Ishikawa (cell line): ENCODE results near the gene IL4R.

Experiments used
- CEBPB ChIP-seq: IDR thresholded peaks from 2 replicates; pipeline ENCODE4 v1.6.1; 2012
- CREB1 ChIP-seq: IDR thresholded peaks from 2 replicates; pipeline ENCODE4 v1.6.1; 2012; ENCODE audit warnings: low read depth
- EGR1 ChIP-seq: IDR thresholded peaks from 2 replicates; pipeline ENCODE4 v1.6.1; 2012
- EP300 ChIP-seq: IDR thresholded peaks from 2 replicates; pipeline ENCODE4 v1.6.1; 2012; ENCODE audit warnings: borderline replicate concordance
- FOXM1 ChIP-seq: IDR thresholded peaks from 2 replicates; pipeline ENCODE4 v1.6.1; 2012; ENCODE audit warnings: low read depth, borderline replicate concordance
- MAX ChIP-seq: IDR thresholded peaks from 2 replicates; pipeline ENCODE4 v1.6.1; 2012
- NFIC ChIP-seq: IDR thresholded peaks from 2 replicates; pipeline ENCODE4 v1.6.1; 2012
- RAD21 ChIP-seq: IDR thresholded peaks from 2 replicates; pipeline ENCODE4 v1.6.1; 2012; ENCODE audit warnings: low read depth
- REST ChIP-seq: IDR thresholded peaks from 2 replicates; pipeline ENCODE4 v1.6.1; 2012; ENCODE audit warnings: low read depth, mild to moderate bottlenecking
- TAF1 ChIP-seq: IDR thresholded peaks from 2 replicates; pipeline ENCODE4 v1.6.1; 2012; ENCODE audit warnings: low read depth, mild to moderate bottlenecking
- TCF12 ChIP-seq: IDR thresholded peaks from 2 replicates; pipeline ENCODE4 v1.6.1; 2012; ENCODE audit warnings: low read depth
- TEAD4 ChIP-seq: IDR thresholded peaks from 2 replicates; pipeline ENCODE4 v1.6.1; 2012
- USF1 ChIP-seq: IDR thresholded peaks from 2 replicates; pipeline ENCODE4 v1.6.1; 2012
- YY1 ChIP-seq: IDR thresholded peaks from 2 replicates; pipeline ENCODE4 v1.6.1; 2012; ENCODE audit warnings: low read depth
- ZBTB7A ChIP-seq: IDR thresholded peaks from 2 replicates; pipeline ENCODE4 v1.6.1; 2012; ENCODE audit warnings: low read depth

The IL4R gene

GRCh38 chr16:27321013-27321915, 7.5 kb downstream of the IL4R start:
- no peak for TF ChIP-seq TEAD4
- TF ChIP-seq TCF12 = no peak
- TF ChIP-seq RAD21 = no peak
- no peak for TF ChIP-seq REST
- TF ChIP-seq ZBTB7A = no peak
- TF ChIP-seq YY1 = no peak
- TF ChIP-seq TAF1 = no peak
- no peak for TF ChIP-seq FOXM1
- TF ChIP-seq CEBPB = no peak
- no peak for TF ChIP-seq MAX
- no peak for TF ChIP-seq NFIC

GRCh38 chr16:27322858-27323780, 9.3 kb downstream of the IL4R start:
- TF ChIP-seq FOXM1 = no peak
- TF ChIP-seq NFIC = no peak
- no peak for TF ChIP-seq USF1
- TF ChIP-seq MAX = no peak
- TF ChIP-seq TCF12 = no peak
- TF ChIP-seq TAF1 = no peak
- TF ChIP-seq CEBPB = no peak
- no peak for TF ChIP-seq ZBTB7A

GRCh38 chr16:27323781-27324561, 10.2 kb downstream of the IL4R start:
- TF ChIP-seq CREB1 (no peak), ZBTB7A (no peak), EGR1 (no peak), TAF1 (no peak), TEAD4 (no peak), TCF12 (no peak), MAX (no peak), NFIC (no peak)

- TF ChIP-seq TEAD4 (no peak), RAD21 (no peak), CEBPB (no peak), TAF1 (no peak), EGR1 (no peak)
These were observed 11.1 kb downstream of the IL4R start for GRCh38 chr16:27324851-27325301.

- TF ChIP-seq RAD21 (no peak), EGR1 (no peak), MAX (no peak), CEBPB (no peak), FOXM1 (no peak)
These were observed 12.0 kb downstream of the IL4R start for GRCh38 chr16:27325736-27326135.

- TF ChIP-seq TCF12 = no peak
- TF ChIP-seq USF1 = no peak
- TF ChIP-seq ZBTB7A = no peak
- no peak for TF ChIP-seq TEAD4
- no peak for TF ChIP-seq CEBPB
- no peak for TF ChIP-seq CREB1
- TF ChIP-seq FOXM1 = no peak
- no peak for TF ChIP-seq REST
- TF ChIP-seq RAD21 = no peak
- TF ChIP-seq EGR1 = no peak
- TF ChIP-seq NFIC = no peak
- no peak for TF ChIP-seq EP300
These were observed 12.5 kb downstream of the IL4R start for GRCh38 chr16:27326251-27326650.
